GM18526 (cell line): ENCODE results near the gene ADAM30.

Experiments
- POLR2A ChIP-seq: IDR thresholded peaks from 3 replicates; pipeline ENCODE4 v1.6.1; 2011; ENCODE audit not compliant: insufficient read length; ENCODE audit errors: extremely low read depth

Gene ADAM30

DNA sequence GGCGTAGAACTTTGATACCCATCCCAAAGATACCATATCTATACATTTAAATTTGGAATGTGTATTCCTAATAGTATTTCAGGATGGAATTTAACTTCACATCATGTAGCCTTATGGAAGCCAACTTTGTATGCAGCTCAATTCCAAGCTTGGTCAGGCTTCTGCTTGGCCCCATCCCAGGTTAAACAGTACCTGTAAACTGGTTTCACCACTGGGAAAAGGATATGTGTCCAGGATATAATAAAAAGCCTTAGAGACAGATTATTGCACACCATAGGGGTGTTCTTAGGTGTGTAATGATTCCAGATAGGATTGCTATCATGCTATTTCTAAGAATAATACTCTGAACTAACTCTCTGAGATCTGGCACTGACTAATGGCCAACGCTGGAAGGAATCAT lies 28.1 kb downstream of the ADAM30 start:
- no peak for TF ChIP-seq POLR2A

DNA sequence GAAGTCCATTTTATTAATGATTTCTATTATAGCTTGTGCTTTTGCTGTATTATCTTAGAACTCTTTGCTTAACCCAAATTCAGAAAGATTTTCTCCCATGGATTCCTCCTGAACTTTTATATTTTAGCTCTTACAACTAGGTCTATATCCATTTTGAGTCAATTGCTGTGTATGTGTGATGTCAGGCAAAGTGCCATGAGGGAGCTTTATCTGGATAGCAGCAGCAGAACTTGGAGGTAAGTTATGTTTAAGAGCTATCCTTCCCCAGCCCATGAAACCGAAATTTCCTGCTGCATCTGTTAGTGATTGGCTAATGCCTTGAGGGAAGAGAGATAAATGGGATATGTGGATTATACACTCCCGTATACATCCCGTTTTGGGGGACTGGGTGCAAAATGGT lies 29.9 kb downstream of the ADAM30 start:
- TF ChIP-seq POLR2A, result no peak

DNA sequence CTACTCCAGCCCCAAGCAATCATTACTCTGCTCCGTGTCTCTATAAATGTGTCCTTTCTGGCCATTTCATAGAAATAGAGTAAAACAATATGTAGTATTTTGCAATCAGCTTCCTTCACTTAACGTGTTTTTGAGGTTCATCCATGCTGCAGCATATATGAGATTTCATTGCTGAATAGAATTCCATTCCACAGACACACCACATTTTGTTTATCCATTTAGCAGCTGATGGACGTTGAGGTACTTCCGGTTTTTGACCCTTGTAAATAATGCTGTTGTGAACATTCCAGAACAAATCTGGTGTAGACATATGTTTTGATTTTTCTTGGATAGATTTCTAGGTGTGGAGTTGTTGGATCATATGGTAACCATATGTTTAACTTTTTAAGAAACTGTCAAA lies 30.7 kb downstream of the ADAM30 start:
- no peak for TF ChIP-seq POLR2A

DNA sequence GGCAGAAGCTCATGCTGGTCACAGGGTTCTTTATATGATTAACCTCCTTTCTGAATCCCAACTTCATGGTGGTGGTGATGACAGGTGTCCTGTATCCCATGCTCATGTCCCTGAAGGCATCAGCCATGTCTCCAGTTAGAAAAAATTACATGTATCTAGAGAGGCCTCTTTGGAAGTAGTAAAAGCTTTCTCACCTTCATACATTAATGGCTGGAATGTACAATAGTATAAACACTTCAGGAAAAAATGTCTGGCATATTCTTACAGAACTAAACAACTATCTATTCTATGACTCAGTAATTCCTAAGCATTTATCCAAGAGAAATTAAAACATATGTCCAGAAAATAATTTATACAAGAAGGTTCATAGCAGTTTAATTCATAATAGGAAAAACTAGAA lies 34.0 kb downstream of the ADAM30 start:
- TF ChIP-seq POLR2A, result no peak

DNA sequence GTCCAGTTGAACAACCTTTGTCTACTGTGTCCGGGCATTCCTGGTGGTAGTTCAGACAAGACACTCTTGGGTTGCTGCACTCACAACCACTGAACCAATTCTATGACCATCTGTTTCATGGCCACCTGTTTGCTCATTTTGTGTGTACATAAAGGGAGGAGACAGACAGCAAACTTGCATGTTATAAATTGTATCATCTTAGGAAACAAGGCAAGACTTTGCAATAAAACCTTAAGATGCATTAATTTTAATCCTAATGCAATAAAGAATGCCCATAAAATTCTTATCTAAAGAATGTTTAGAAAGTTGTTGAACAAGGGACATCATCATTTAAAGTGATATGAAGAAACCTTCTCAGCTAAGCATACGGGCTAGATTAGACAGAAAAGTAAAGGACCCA lies 34.8 kb downstream of the ADAM30 start:
- no peak for TF ChIP-seq POLR2A

DNA sequence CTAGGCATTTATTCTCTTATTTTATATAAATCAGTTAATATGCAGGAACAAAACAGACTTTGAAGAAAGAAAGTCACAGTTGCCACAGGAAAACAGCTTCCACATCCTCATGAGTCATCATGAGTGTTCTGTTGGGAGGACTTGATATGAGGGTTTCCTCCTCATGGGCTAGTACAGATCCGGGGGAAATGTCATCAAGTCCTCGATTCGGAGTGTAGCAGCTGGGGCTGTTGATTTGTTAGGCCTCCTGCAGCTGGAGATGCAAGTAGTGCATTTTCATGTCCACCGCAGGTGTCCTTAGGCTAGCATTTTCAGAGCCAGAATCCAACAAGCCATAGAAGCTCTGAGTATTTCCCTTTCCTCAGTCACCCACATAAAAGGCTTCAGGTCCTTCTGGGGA lies 36.7 kb downstream of the ADAM30 start:
- TF ChIP-seq POLR2A, result no peak

DNA sequence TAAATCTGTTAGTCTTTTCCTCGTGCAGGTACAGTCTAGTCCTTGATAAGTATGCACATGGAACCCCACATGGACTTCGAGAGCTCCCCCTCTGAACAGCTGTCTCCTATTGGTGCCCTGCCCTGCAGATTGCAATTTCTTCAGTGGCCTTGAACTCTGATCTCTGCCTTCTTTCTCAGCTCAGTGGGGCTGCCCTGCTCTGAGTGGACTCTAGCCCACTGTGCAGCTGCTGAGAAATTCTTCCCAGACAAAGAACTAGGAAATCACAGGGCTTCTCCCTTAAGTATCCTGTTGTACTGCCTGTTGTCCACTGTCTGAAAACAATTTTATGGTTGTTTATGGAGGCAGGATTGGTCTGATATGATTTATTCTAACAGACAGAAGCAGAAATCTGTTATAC lies 38.2 kb downstream of the ADAM30 start:
- no peak for TF ChIP-seq POLR2A

DNA sequence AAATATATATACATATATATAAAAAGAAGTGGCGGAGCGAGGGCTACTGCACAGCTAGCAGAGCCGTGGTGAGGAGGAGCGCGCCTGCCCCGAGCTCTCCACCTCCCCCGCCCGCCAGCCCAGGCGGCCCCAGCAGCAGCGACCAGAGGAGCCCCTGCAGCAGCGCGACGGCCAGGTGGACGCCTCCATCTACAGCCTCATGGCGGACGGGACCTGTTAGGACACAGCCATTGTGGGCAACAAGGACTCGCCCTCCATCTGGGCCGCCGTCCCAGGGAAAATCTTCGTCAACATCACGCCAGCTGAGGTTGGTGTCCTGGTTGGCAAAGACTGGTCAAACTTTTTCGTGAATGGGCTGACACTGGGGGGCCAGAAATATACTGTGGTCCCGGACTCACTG lies 43.2 kb downstream of the ADAM30 start:
- TF ChIP-seq POLR2A, result no peak
